Left lung (tissue), 10 donors: ENCODE data around the gene ANKIB1. TPM values are rescaled to one million over a fixed set of nuclear protein-coding genes. Genes with fewer than 3 reads are reported as not detected.
"Not testable (repeated sequence)": the region's sequence is repeated elsewhere in the genome, so short reads cannot be mapped to it uniquely, and the experiment has no call there.

ENCODE experiments used
- ATAC-seq: fragments of 200-7000 bp; cut with Tn5 transposase; one replicate; pipeline ENCODE4 v1.9.1; 2020; ENCODE audit warnings: moderate library complexity
- DNase-seq, 4 donors: peaks; one replicate each; pipeline ENCODE4 v3.0.0-alpha.2; 2013 to 2020
- H3K27ac ChIP-seq, 2 donors: fragments of 200-600 bp; sonication (generic) in 1 of 2; one replicate each; pipeline versions ENCODE4 v1.5.0 to v1.8.0; 2020 to 2021
- H3K27me3 ChIP-seq, 2 donors: fragments of 200-600 bp; sonication (generic) in 1 of 2; one replicate each; pipeline versions ENCODE4 v1.5.0 to v1.8.0; 2020 to 2021
- H3K36me3 ChIP-seq, 2 donors: fragments of 200-600 bp; sonication (generic) in 1 of 2; one replicate each; pipeline versions ENCODE4 v1.5.0 to v1.8.0; 2020 to 2021
- H3K4me1 ChIP-seq, 2 donors: fragments of 200-600 bp; one replicate each; pipeline ENCODE4 v1.8.0; 2021
- H3K4me3 ChIP-seq, 2 donors: fragments of 200-600 bp; sonication (generic) in 1 of 2; one replicate each; pipeline versions ENCODE4 v1.5.0 to v1.8.0; 2020 to 2021; ENCODE audit warnings: mild to moderate bottlenecking in 1 of 2
- H3K9me3 ChIP-seq, 2 donors: fragments of 200-600 bp; sonication (generic) in 1 of 2; one replicate each; pipeline versions ENCODE4 v1.5.0 to v1.8.0; 2020 to 2021
- intact Hi-C, 2 donors: fragments of 100-400 bp; cut with DNase I; formaldehyde crosslinking; loops; one replicate each; pipeline versions ENCODE4 v1.11.2 to v1.14.2; 2022
- polyA plus RNA-seq, 6 donors: library from polyadenylated mRNA; unstranded; fragments of 120-200 nt; gene quantifications; one replicate each; pipeline ENCODE4 v1.2.1, GENCODE V29; 2013; ENCODE audit not compliant: insufficient read length in 6 of 6
- total RNA-seq, 2 donors: library from RNA; stranded (reverse); fragmentation: NEBNext Ultra II Directional; extraction: Animal tissue kit (Norgen Biotek cat#: 25700); gene quantifications; one replicate each; pipeline ENCODE4 v1.2.1, GENCODE V29; 2021
- TF ChIP-seq, protein P1 (sequence below), 2 donors: fragments of 200-600 bp; sonication (generic) in 1 of 2; IDR thresholded peaks; one replicate each; pipeline versions ENCODE4 v1.5.0 to v1.8.0; 2021; ENCODE audit warnings: antibody characterized with exemption in 2 of 2
- donor health status: DM: no; HTN: yes; CAD: no.
- donor health status: DM: no; HTN: no; CAD: no.

ANKIB1 gene
- total and polyA plus RNA-seq, 8 donors = 41.4 to 57.3 (median 46.9) TPM

DNA sequence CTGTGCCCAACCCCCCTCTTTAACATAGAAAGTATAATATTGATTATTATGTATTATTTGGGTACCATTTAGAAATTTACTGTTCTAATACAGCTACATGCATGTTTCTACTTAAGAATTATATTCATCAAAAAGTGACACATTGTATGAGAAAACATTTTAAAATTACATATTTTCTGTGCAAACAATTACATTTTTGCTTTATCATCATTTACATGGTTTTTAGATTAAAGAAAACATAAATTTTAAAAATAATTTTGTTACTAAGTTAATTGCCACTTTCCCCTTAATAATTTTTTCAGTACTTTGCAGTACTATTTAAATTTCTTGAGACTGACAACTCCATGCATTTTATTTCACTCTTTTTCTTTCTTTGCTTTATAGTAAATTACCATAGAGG, 106.2 kb downstream of the ANKIB1 start:
- Histone ChIP-seq H3K4me1 (no peaks in the 10 kb centered on the region), H3K36me3 (peaks cover 0 to 29% of the 10 kb centered on the region in 2 donors), H3K27me3 (no peaks in the 10 kb centered on the region), H3K9me3 (no peaks in the 10 kb centered on the region), H3K27ac (no peak overlapping the region), H3K4me3 (no peak overlapping the region)
- no peak for DNase-seq
- TF ChIP-seq, protein P1, sequence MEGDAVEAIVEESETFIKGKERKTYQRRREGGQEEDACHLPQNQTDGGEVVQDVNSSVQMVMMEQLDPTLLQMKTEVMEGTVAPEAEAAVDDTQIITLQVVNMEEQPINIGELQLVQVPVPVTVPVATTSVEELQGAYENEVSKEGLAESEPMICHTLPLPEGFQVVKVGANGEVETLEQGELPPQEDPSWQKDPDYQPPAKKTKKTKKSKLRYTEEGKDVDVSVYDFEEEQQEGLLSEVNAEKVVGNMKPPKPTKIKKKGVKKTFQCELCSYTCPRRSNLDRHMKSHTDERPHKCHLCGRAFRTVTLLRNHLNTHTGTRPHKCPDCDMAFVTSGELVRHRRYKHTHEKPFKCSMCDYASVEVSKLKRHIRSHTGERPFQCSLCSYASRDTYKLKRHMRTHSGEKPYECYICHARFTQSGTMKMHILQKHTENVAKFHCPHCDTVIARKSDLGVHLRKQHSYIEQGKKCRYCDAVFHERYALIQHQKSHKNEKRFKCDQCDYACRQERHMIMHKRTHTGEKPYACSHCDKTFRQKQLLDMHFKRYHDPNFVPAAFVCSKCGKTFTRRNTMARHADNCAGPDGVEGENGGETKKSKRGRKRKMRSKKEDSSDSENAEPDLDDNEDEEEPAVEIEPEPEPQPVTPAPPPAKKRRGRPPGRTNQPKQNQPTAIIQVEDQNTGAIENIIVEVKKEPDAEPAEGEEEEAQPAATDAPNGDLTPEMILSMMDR (IDR thresholded peaks at IDR 0.05) = no peak
- intact Hi-C loops = no loop called here
- no peak for ATAC-seq

DNA sequence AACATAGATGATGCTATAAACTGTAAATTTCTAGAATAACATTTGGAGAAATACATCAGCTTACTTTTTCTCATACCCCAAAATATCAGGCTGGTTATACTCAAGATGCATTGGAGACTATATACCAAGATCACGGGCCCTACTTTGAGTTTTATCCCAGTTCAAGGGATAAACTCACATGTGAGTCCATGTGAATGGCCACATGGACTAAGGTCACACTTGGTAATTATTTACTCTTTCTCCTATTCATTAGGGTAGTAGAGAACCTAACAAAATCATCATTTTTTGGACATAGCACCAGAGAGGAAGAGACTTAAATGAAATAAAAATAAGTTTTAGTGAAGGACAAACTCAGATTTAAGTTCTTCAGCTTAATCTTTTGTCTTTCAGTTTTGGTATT, 108.4 kb downstream of the ANKIB1 start:
- ATAC-seq (no peak), DNase-seq (no peak)
- Histone ChIP-seq H3K27ac (no peak overlapping the region), H3K4me3 (no peak overlapping the region), H3K4me1 (no peaks in the 10 kb centered on the region), H3K36me3 (peaks cover 0 to 44% of the 10 kb centered on the region in 2 donors), H3K27me3 (no peaks in the 10 kb centered on the region), H3K9me3 (no peaks in the 10 kb centered on the region)
- intact Hi-C loops = no loop called here
- TF ChIP-seq, protein P1 (IDR thresholded peaks at IDR 0.05) = no peak

DNA sequence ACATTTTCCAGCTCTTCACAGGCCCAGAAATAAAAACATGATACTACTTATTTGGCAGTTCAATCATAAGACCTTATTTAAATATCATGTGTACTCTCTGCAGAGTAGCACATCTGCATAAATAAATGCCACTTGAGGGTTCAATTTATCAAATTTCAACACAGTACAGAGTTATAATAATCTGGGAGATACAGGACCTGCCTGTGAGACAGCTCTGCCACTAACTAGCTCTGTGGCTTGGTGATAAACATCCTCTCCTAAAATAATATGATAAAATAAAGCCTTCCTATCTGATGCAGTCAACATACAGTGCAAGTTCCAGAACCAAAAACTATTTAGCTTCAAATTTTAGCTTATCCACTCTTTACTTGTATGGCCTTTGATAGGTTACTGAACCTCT, 110.6 kb downstream of the ANKIB1 start:
- TF ChIP-seq, protein P1 (IDR thresholded peaks at IDR 0.05) = no peak
- no peaks in the 10 kb centered on the region for H3K9me3 ChIP-seq
- no peaks in the 10 kb centered on the region for H3K4me1 ChIP-seq
- no peak overlapping the region for H3K27ac ChIP-seq
- H3K4me3 ChIP-seq = no peak overlapping the region
- peaks cover 0 to 41% of the 10 kb centered on the region in 2 donors for H3K36me3 ChIP-seq
- ATAC-seq (no peak), DNase-seq (no peak)
- no peaks in the 10 kb centered on the region for H3K27me3 ChIP-seq
- intact Hi-C loops = no loop called here

DNA sequence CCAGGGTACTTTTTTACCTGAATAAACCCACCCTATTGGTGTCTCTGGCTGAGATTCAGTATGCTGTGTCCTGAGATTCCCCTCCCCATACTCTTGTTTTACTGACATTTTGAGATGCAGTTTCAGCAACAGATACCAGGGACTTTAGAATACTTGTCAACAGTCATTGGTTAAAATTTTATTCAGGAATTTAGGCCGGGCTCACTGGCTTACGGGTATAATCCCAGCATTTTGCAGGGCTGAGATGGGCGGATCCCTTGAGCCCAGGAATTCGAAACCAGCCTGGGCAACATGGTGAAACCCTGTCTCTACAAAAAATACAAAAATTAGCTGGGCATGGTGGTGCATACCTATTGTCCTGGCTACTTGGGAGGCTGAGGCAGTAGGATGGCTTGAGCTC, 111.5 kb downstream of the ANKIB1 start:
- Histone ChIP-seq H3K27me3 (no peaks in the 10 kb centered on the region), H3K36me3 (peaks cover 0 to 36% of the 10 kb centered on the region in 2 donors), H3K4me3 (no peak overlapping the region), H3K4me1 (no peaks in the 10 kb centered on the region), H3K27ac (no peak overlapping the region), H3K9me3 (no peaks in the 10 kb centered on the region)
- DNase-seq = no peak
- TF ChIP-seq, protein P1 (IDR thresholded peaks at IDR 0.05) = no peak
- no peak for ATAC-seq
- intact Hi-C loops = no loop called here

DNA sequence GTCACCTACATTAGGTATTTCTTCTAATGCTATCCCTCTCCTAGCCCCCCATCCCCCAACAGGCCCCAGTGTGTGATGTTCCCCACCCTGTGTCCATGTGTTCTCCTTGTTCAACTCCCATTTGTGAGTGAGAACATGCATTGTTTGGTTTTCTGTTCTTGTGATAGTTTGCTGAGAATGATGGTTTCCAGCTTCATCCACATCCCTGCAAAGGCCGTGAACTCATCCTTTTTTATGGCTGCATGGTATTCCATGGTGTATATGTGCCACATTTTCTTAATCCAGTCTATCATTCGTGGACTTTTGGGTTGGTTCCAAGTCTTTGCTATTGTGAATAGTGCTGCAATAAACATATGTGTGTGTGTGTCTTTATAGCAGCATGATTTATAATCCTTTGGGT, 113.4 kb downstream of the ANKIB1 start:
- H3K4me3 ChIP-seq, H3K9me3 ChIP-seq, H3K4me1 ChIP-seq, H3K27ac ChIP-seq, intact Hi-C loops, ATAC-seq, H3K27me3 ChIP-seq, DNase-seq: not testable (repeated sequence)
- H3K36me3 ChIP-seq = peaks cover 0 to 40% of the 10 kb centered on the region in 2 donors

DNA sequence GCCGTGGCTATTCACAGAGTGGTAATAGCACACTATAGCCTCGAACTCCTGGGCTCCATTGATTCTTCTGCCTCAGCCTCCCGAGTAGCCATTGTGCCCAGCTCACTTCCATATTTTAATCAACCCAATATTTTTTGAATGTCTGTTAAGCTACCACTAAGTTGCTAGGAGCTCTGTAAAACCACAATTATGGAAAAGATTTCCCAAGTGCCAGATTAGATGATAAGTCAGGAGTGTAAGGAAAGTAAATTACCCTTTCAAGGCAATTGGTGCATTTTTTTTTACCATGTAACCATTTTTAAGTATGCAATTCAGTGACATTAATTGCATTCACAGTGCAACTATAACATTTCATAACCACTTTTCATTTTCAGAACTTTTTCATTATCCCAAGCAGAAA, 114.0 kb downstream of the ANKIB1 start:
- Histone ChIP-seq H3K36me3 (peaks cover 0 to 39% of the 10 kb centered on the region in 2 donors), H3K9me3 (no peaks in the 10 kb centered on the region), H3K27me3 (no peaks in the 10 kb centered on the region), H3K4me3 (no peak overlapping the region), H3K27ac (no peak overlapping the region), H3K4me1 (no peaks in the 10 kb centered on the region)
- DNase-seq (no peak), ATAC-seq (no peak)
- intact Hi-C loops = no loop called here
- TF ChIP-seq, protein P1 (IDR thresholded peaks at IDR 0.05) = no peak
